Left lobe of liver (tissue), 2 donors: ENCODE measurements around the gene DNAJC25. TPM values are rescaled to one million over a fixed set of nuclear protein-coding genes. Genes with fewer than 3 reads are reported as not detected.
"Not testable (repeated sequence)": the region's sequence is repeated elsewhere in the genome, so short reads cannot be mapped to it uniquely, and the experiment has no call there.

Experiments used
- ATAC-seq: fragments of 200-7000 bp; cut with Tn5 transposase; one replicate; pipeline ENCODE4 v1.9.1; 2020; ENCODE audit warnings: mild to moderate bottlenecking, moderate library complexity
- DNase-seq: peaks from one replicate; pipeline ENCODE4 v3.0.0-alpha.2; 2020; ENCODE audit warnings: low spot score
- total RNA-seq: library from RNA; stranded (reverse); gene quantifications from one replicate; pipeline ENCODE4 v1.2.1, GENCODE V29; 2021
- donor health status: DM: no; HTN: no; CAD: no; lungs with moderate emphysema.
- donor health status: DM: no; HTN: yes; CAD: no.

DNAJC25 gene
- 21.7 TPM for total RNA-seq

DNA sequence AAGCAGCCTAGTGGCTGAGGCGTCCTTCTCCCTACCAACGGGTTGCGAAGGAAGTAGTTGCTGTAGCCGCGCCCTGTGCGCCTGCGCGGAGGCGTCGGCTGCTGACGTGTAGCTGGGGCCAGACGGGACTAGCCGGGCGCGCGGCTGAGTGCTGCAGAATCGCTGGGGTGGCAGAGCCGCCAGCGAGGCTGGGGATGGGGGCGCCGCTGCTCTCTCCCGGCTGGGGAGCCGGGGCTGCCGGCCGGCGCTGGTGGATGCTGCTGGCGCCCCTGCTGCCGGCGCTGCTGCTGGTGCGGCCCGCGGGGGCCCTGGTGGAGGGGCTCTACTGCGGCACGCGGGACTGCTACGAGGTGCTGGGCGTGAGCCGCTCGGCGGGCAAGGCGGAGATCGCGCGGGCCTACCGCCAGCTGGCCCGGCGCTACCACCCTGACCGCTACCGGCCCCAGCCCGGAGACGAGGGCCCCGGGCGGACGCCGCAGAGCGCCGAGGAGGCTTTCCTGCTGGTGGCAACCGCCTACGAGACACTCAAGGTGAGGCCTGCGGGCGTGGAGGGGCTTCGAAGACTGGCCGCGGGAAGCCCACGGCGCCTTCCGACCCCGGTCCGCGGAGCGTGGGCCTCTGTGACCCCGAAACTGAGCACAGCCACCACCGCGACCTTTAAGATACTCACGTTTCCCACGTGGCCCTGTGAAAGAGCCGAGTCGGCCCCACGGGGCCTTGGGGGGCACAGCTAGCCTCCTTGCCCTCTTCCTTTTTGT, at the start of gene DNAJC25:
DNAJC25 (plus strand) TSS at position 121 of the 758 bp plus-strand sequence; CDS start at position 195, 74 bp downstream.
- peak; percentile 82 for ATAC-seq

DNA sequence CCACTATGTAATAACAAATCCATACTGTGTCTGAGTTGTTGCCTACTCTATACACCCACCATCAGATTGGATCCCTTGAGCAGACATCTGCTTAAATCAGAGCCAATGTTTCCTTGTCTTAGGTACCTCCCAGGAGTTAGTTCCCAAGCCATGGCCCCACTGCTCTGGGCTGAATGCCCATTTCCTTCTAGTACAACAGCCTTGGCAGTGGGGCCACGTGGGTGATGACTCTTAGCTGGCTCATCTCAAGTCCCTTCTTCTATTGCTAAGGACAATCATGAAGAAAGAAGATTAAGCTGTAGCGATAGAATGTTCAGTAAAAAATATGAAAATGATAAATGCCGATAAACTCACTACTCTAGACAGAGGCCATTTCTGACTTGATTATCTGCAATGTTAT, 48.2 kb upstream of the DNAJC25 start:
- ATAC-seq (peak; percentile 47), DNase-seq (no peak)

More for the DNA sequence above, at the start of gene DNAJC25:
- DNase-seq, result peak; percentile 98

DNA sequence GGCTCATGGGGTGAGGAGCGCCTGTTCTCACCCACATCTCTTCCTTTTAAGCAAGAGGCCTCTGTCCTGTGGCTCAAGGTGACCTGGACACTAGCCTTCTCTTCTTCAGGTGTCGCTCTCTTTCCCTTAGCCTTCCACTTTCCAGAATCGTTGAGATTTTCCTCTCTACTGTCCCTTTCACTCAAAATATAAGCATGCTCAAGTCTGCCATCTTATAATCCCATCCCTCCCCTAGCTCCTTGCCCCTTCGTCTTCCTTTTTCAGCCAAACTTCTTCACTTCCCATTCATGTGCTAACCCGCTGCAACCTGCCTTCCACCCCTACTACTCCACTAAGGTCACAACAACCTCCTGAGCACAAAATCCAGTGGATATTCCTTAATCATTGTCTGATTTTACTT, 44.8 kb upstream of the DNAJC25 start:
- ATAC-seq (peak; percentile 17), DNase-seq (no peak)

DNA sequence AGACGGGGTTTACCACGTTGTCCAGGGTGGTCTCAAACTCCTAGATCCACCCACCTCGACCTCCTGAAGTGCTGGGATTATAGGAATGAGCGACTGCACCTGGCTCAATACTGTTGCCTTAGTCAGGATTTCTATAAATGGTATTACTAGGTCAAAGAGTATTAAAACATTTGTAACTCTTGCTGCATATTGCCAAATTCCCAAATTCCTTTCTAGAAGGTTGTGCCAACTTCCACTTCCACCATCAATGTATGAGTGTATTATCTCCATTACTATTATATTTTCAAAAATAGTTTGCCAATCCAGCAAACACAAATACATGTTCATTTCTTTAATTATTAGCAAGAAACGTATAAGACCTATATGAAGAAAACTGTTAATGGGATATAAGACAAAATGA, 42.3 kb upstream of the DNAJC25 start:
- DNase-seq (no peak), ATAC-seq (peak; percentile 6)

DNA sequence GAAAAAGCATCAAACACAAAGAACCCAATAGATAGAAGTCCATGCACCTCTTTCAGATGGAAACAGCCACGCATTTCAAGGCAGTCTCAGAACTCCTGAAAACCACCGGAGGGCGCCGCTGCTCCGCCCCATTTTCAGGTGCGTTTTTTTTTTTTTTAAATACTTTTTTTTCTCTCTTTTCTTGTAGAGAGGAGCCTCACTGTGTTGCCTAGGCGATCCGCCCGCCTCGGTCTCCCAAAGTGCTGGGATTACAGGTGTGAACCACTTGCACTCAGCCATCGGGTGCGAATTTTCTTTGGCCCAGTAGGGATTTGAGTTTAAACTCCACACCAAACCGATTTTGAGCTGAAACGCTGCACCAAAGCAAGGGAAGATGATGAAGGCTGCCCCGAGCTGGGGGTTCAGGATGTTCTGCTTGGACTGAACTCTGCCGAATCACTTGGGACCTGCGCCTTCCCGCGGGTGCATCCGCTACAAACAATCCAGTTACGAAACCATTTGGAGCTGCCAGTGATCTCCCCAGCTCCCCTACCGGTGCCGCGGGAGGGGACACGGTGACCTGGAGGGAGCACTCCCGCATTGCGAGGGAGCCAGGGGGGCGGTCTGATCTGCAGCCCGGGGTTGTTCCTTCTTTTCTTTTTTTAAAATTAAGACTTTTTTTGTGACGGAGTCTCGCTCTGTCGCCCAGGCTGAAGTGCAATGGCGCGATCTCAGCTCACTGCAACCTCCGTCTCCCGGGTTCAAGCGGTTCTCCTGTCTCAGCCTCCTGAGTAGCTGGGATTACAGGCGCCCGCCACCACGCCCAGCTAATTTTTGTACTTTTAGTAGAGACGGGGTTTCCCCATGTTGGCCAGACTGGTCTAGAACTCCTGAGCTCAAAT, 33.0 kb upstream of the DNAJC25 start:
- peak; percentile 75 for DNase-seq
- peak; percentile 22 for ATAC-seq

DNA sequence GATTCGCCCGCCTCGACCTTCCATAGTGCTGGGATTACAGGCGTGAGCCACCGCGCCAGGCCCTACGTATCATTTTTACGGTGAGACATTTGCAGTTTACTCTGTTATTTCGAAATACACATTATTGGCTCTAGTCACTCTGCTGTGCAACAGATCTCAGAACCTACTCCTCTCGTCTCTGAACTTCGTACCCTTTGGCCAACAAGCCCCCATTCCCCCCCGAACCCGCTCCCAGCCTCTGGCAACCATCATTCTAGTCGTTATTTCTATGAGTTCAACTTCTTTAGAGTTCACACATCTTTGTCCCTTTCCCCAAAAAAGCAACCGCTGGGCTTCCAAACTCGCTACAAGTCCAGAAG, 32.4 kb upstream of the DNAJC25 start:
- DNase-seq, result no peak
- ATAC-seq, result peak; percentile 23

DNA sequence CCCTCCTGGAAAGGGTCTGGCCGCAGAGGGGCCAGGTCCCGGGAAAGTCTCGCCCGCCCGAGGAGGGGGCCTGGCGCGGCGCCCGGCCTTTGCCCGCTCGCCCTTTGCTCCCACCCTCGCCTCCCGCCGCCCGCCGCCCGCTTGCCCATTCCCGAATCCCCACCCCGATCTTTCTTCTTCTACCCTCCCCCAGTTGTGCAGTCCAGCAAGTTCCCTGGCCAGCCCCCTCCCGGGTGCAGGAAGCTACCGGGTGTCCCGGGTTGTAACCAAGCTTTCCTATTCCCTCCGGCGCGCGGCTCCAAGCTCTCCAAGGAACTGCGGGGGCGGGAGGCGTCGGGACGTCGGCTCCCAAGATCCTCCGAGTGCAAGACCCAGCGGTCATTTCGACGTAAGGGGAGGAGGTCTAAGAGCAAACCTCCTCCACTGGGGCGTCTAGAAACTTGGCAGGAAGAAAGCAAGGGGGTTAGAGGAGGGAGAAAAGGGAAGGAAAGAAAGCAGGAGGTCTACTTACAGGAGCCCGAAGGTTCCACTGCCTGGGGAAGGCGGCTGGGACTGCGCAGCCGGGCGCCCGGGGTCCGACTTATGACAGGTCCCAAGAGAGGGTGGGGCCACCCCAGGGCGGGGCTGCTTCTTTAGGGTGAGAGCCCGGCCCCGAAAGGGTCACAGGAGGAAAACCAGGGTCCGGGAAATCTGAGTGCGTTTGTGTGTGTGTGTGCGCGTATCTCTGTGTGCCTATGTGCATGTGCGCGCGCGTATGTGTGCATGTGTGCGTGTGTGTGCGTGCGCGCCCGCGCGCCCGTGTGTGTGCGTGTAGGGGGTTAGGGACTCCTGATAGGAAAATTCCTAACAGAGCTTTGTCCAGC, 31.8 kb upstream of the DNAJC25 start, which contains the start of gene PTGR1:
PTGR1 (minus strand) TSS at position 556 of the 863 bp plus-strand sequence. CDS start 2,225 bp downstream, outside the sequence.
- peak; percentile 93 for DNase-seq
- ATAC-seq, result peak; percentile 70

DNA sequence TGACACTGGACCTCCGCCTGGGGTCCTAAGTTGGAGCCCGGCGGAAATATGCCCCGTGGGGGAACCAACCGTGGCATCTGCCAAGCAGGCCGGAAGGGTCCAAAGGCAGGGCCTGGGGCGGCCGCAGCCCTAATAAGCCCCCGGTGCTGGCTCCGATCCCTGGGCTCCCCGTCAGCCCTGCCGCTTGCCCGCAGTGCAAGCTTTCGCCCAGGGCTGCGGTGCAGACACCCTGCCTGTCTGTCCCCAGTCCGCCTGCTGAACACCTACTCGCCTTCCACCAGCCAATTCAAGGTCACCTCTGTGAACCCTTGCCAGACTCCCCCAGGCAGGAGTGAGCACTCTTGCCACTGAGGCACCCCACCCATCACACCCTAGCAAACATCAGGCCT, 31.2 kb upstream of the DNAJC25 start:
- DNase-seq, result no peak
- ATAC-seq, result peak; percentile 11

DNA sequence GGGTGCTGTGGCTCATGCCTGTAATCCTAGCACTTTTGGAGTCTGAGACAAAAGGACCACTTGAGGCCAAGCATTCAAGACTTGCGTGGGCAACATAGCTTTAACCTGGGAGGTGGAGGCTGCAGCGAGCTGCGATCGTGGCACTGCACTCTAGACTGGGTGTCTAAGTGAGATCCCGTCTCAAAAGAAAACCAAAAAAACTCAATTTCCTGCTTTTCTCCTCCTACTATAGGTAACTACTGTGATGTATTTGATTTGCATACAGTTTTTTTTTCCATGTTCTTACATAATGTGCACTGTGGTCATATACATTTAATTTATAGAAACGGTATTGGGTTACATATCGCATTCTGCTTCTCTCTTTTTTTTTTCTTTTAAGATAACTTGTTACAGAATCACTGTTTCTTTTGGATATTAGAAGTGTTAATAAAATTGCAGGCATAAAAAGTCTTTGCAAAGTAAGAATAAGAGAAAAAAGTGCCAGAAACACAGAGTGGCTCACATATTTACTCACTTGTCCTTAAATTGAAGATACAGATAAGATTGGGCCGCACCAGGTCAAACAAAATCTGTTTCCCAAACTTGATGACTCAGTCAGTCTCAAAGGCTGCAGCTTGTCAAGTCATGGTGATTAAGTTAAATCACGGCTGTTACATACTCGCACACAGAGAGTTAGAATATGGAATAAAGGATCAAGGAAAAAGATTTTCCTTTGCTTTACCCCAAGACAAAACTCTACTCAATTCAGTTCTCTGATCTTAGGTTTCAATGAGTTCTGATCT, 29.7 kb upstream of the DNAJC25 start:
- DNase-seq (no peak), ATAC-seq (no peak)

DNA sequence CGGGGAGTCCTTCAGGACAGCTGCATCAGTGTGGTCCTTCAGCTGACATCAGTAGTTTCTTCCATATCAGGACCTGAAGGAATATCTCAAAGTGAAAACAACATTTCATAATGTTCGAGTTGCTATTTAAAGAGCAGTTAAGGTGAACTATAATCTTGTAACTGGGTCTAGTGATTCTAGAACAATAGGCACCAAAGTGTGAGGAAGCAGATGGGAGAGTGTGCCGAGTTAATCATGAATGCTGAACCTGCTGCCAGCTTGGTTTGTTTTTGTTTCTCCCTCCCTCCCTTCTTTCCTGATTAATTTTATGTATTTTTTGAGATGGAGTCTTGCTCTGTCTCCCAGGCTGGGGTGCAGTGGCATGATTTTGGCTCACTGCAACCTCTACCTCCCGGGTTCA, 28.1 kb upstream of the DNAJC25 start:
- no peak for DNase-seq
- ATAC-seq, result no peak

DNA sequence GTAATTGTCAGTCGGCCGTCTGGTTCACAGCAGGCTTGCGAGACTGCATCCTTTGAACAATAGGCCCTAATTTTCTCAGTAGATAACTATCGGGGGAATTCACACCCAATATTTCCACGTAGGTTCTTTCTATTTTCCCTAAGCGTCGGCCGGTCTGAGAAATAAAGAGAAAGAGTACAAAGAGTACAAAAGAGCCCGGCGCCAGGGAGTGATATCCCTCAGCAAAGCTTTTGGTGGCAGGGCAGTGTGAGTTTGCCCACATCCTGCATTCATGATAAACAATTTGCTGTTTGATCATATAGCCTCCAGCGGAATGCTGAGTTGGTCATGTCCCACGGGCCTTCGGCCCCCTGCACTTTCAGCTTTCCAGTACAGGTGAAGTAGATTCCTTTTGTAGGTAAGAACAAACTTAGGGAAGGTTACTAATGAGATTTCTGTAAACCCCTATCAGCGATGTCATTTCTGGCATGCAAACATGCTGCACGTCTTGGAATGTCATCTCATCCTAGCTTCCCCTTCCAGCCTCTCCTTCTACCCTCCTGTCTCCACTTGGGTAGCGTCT, 27.0 kb upstream of the DNAJC25 start:
- no peak for ATAC-seq

DNA sequence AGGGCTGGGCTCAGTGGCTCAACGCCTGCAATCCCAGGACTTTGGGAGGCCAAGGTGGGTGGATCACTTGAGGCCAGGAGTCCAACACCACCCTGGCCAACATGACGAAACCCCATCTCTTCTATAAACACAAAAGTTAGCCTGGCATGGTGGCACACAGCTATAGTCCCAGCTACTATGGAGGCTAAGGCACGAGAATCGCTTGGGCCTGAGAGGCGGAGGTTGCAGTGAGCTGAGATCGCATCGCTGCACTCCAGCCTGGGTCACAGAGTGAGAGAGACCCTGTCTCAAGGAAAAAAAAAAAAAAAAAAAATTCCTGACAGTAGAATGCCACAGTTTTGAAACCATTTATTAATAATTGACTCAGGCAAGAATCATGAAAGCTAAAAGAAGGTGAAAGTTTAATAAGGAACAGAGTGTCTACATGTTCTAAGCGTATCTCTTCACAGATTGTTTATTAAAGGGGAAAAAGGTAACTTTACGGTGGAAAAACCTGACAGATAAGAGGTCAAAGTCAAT, 26.0 kb upstream of the DNAJC25 start:
- ATAC-seq (peak; percentile 71), DNase-seq (peak; percentile 88)

More for the DNA sequence above, 27.0 kb upstream of the DNAJC25 start:
- no peak for DNase-seq

DNA sequence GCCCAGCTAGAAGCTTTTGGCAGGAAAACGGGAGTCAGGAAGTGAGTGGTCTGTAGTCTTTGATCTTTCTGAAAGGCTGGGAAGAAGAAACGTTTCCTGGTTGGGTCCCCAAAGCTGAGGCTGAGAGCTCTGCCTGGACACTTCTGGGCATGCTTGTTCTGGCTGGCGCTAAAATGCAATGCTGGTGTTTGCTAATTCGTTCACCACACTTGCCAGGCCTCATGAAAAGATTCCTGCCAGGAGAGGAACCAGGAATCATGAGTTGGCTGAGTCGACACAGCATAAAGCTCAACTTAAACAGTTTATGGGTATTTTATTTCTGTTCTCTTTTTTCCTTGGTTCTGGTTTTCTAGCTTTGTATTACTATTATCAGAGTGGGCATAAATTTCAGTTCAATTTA, 21.0 kb upstream of the DNAJC25 start:
- DNase-seq, result peak; percentile 72
- ATAC-seq, result peak; percentile 68

DNA sequence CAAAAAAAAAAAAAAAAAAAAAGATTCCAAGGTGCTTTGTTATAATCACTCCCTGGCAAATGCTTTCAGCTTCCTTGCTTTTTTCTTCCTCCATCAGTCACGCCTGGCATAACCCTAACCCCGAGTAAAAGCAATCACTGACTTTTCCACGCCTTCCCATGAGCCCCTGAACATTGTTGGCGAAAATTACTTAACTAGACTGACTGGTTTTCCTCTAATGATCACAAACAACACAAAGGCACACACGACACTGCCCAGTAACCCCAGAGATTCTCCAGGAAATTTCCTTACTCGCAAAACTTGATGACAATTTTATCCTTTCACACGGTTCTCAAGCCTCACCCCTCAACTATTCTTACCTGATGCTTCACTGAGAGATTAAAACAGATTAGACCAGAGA, 20.3 kb upstream of the DNAJC25 start:
- ATAC-seq (no peak), DNase-seq (no peak)

DNA sequence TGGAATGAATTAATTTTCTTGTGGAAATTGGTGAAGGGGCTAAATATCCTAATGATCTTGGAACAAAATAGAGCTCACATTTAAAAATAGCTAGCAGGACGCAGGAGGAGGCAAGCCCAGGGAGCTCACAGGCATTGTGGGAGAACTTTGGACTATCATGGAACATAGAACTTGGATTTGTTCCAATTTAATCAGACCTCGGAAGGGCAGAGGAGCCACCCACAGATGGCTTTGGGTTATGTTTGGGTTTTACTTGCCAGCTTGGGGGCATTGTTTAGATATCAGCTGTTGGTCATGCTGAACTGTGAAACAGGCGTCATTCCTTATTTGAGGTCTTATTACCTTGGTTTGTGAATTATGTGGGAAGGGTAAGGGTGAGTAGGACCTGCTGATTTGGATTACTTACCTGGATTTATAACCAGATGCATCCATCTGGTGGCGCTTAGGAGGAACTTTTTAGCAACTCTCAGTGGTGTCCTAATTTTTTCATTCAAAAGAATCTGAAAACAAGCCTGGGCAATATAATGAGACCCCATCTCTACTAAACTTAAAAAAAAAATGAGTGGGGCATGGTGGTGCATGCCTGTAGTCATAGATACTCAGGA, 17.6 kb upstream of the DNAJC25 start:
- ATAC-seq, result peak; percentile 87
- DNase-seq, result peak; percentile 76

DNA sequence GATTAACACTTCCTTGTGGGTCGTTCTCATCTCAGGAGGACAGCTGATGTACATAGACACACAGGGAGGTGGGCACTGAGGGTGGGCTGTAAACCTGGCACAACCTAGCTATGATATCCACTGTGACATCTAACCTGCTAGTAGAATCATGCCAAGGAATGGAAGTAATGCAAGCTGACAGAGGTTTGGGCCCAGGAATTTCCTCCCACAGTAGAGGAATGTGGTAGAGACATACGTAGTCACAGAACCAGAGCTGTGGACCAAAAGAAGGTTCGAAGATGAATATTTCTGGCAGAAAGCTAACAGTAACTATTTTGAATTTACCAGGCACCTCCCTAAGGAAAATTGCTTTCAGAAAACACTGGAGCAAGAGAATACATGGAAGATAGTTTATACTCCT, 15.2 kb upstream of the DNAJC25 start:
- no peak for DNase-seq
- no peak for ATAC-seq

DNA sequence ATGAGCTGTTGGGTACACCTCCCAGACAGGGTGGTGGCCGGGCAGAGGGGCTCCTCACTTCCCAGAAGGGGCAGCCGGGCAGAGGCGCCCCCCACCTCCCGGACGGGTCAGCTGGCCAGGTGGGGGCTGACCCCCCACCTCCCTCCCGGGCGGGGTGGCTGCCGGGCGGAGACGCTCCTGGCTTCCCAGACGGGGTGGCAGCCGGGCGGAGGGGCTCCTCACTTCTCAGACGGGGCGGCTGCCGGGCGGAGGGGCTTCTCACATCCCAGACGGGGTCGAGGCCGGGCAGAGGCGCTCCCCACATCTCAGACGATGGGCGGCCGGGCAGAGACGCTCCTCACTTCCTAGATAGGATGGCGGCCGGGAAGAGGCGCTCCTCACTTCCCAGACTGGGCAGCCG, 13.8 kb upstream of the DNAJC25 start:
- ATAC-seq, DNase-seq: not testable (repeated sequence)

DNA sequence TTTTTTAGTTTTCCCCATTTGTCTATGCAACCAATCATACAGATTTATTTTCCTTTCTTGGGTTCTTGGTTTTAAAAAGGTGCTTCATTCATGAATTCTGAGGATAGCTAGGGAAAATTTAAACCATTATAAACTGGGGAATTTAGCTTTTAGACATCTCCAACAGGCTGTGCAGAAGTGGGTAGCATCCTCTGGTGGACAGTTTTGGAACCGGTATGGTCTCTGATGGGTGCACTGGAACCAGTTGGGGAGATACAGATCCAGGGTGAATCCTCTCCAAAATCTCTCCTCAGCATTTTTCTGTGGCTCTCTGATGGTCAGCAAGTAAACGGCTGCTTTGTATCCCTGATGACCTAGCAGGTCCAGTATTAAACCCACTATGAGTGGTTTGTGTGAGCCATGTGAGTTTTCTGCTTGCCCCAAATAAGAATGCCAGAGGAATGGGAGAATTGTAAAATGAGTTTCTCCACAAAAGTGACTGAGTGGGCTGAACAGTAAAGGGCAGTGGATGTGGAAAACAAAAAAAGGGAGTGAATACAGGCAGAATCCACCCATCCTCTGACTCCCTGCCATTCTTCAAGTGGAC, 9.1 kb upstream of the DNAJC25 start:
- DNase-seq, result peak; percentile 62
- ATAC-seq, result peak; percentile 90

DNA sequence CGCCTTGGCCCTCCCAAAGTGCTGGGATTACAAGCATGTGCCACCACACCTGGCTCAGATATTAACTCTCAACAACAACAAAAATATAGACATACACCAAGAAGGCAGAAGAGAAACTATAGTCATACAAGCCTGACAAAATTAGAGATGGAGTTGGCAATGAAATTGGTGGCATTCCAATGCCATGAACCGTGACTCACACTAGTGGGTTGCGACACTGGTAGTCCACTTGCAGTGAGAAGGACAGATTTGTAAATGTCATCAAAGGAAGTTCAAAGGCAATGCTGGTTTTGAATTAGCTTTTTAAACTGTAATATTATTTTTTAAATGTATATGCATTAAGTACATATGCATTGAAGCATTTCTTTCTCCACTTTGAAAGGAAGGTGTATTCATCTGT, 8.5 kb upstream of the DNAJC25 start:
- DNase-seq (peak; percentile 84), ATAC-seq (peak; percentile 58)
